Prostate gland (tissue), 2 donors: Measurements from ENCODE around the gene ARHGDIA. TPM values are rescaled to one million over a fixed set of nuclear protein-coding genes. Genes with fewer than 3 reads are reported as not detected.
A peak's percentile ranks its signal among the peaks of the same experiment; 100 is the strongest.

Source experiments
- DNase-seq: peaks from one replicate; pipeline ENCODE4 v3.0.0-alpha.2; 2019; ENCODE audit warnings: low spot score
- H3K27ac ChIP-seq, 2 donors: fragments of 200-600 bp; sonication (generic); 2 replicates each; pipeline ENCODE4 v1.5.1; 2017 to 2019
- H3K27me3 ChIP-seq: fragments of 200-600 bp; sonication (generic); replicated peaks from 2 replicates; pipeline ENCODE4 v1.5.1; 2019; ENCODE audit not compliant: insufficient read depth
- H3K36me3 ChIP-seq, 2 donors: fragments of 200-600 bp; sonication (generic); 1 replicate in 1 of 2; 2 replicates in 1 of 2; pipeline versions ENCODE4 v1.5.1 to v1.8.1; 2017 to 2019
- H3K4me1 ChIP-seq: fragments of 200-600 bp; sonication (generic); replicated peaks from 2 replicates; pipeline ENCODE4 v1.5.1; 2019
- H3K4me3 ChIP-seq, 2 donors: fragments of 200-600 bp; sonication (generic); 2 replicates each; pipeline ENCODE4 v1.5.1; 2017 to 2019
- H3K9me3 ChIP-seq: fragments of 200-600 bp; sonication (generic); 2 replicates; pipeline ENCODE4 v1.5.1; 2017
- CTCF ChIP-seq, 4 experiments: fragments of 200-600 bp in 2 of 4; fragments of 450-650 bp in 2 of 4; sonication (generic) in 2 of 4; IDR thresholded peaks; 1 replicate in 3 of 4; 2 replicates in 1 of 4; pipeline ENCODE4 v1.5.1; 2016 to 2019; ENCODE audit warnings: antibody characterized with exemption in 4 of 4, mild to moderate bottlenecking in 2 of 4, moderate library complexity in 2 of 4
- POLR2A ChIP-seq: fragments of 450-650 bp; IDR thresholded peaks from one replicate; pipeline ENCODE4 v1.6.1; 2016; ENCODE audit warnings: antibody characterized with exemption, mild to moderate bottlenecking
- POLR2AphosphoS5 ChIP-seq: sonication (generic); formaldehyde crosslinking; IDR thresholded peaks from one replicate; pipeline ENCODE4 v1.6.1; 2017; ENCODE audit warnings: antibody characterized with exemption
- WGBS: methylation state at CpG from one replicate; pipeline ENCODE4 v1.1.5; 2018; 5-methylcytosine and 5-hydroxymethylcytosine counted together
- intact Hi-C: fragments of 100-400 bp; cut with DNase I; formaldehyde crosslinking; loops from one replicate; pipeline ENCODE4 v1.14.2; 2022
- total RNA-seq, 2 donors: library from RNA; depleted of rRNA; stranded (reverse); fragments of >200 nt; gene quantifications; one replicate each; pipeline ENCODE4 v1.1.0, GENCODE V29; 2016

The ARHGDIA gene
- total RNA-seq, 2 donors from 2014 or later = 193 to 274 TPM

- TF ChIP-seq POLR2AphosphoS5 = no peak
- TF ChIP-seq CTCF (IDR thresholded peaks at IDR 0.05) = no peak
- no peak for TF ChIP-seq POLR2A
- WGBS = 80% methylated on average over 11 of the region's 11 CpGs
- peaks cover 12% of the 10 kb centered on the region for H3K4me1 ChIP-seq
These were observed 45.2 kb downstream of the ARHGDIA start for GRCh38 chr17:81825841-81826466.

GRCh38 chr17:81824595-81824994 is 46.5 kb downstream of the ARHGDIA start:
- intact Hi-C loops = no loop called here
- TF ChIP-seq CTCF (IDR thresholded peaks at IDR 0.05) (no peak), POLR2AphosphoS5 (no peak), POLR2A (no peak)
- 80% methylated on average over 11 of the region's 11 CpGs for WGBS
- Histone ChIP-seq H3K4me3 (no peak overlapping the region), H3K27ac (no peak overlapping the region), H3K27me3 (no peaks in the 10 kb centered on the region), H3K4me1 (peaks cover 12% of the 10 kb centered on the region), H3K36me3 (no peaks in the 10 kb centered on the region), H3K9me3 (no peaks in the 10 kb centered on the region)
- no peak for DNase-seq

More at GRCh38 chr17:81825841-81826466, 45.2 kb downstream of the ARHGDIA start:
- intact Hi-C loops = no loop called here
- H3K27me3 ChIP-seq = no peaks in the 10 kb centered on the region
- H3K36me3 ChIP-seq = no peaks in the 10 kb centered on the region
- H3K27ac ChIP-seq = no peak overlapping the region
- no peaks in the 10 kb centered on the region for H3K9me3 ChIP-seq
- H3K4me3 ChIP-seq = no peak overlapping the region
- DNase-seq = no peak

GRCh38 chr17:81823820-81824550 is 47.2 kb downstream of the ARHGDIA start:
- TF ChIP-seq POLR2A = no peak
- 92% methylated on average over 26 of the region's 33 CpGs for WGBS
- Histone ChIP-seq H3K27me3 (no peaks in the 10 kb centered on the region), H3K9me3 (no peaks in the 10 kb centered on the region), H3K4me3 (no peak overlapping the region), H3K36me3 (no peaks in the 10 kb centered on the region), H3K27ac (no peak overlapping the region), H3K4me1 (peaks cover 12% of the 10 kb centered on the region)
- intact Hi-C loops = no loop called here
- no peak for DNase-seq

GRCh38 chr17:81822996-81823819 is 47.9 kb downstream of the ARHGDIA start:
- Histone ChIP-seq H3K4me1 (peaks cover 12% of the 10 kb centered on the region), H3K4me3 (no peak overlapping the region), H3K9me3 (no peaks in the 10 kb centered on the region), H3K36me3 (no peaks in the 10 kb centered on the region), H3K27ac (peak overlapping the region; percentile 80 to 82), H3K27me3 (no peaks in the 10 kb centered on the region)
- intact Hi-C loops = no loop called here
- no peak for DNase-seq
- TF ChIP-seq POLR2AphosphoS5 = no peak
- TF ChIP-seq POLR2A = no peak
- no peak for TF ChIP-seq CTCF (IDR thresholded peaks at IDR 0.05)
- 90% methylated on average over 24 of the region's 30 CpGs for WGBS

GRCh38 chr17:81822312-81822637 is 48.9 kb downstream of the ARHGDIA start:
- no peak for TF ChIP-seq CTCF (IDR thresholded peaks at IDR 0.05)
- no peak for TF ChIP-seq POLR2AphosphoS5
- no peak for TF ChIP-seq POLR2A
- WGBS = 84% methylated on average over 8 of the region's 8 CpGs

More at GRCh38 chr17:81822312-81822637, 48.9 kb downstream of the ARHGDIA start:
- Histone ChIP-seq H3K27me3 (no peaks in the 10 kb centered on the region), H3K27ac (peak overlapping the region; percentile 80 to 82), H3K36me3 (no peaks in the 10 kb centered on the region), H3K4me3 (no peak overlapping the region), H3K4me1 (peaks cover 12% of the 10 kb centered on the region), H3K9me3 (no peaks in the 10 kb centered on the region)
- DNase-seq = no peak
- intact Hi-C loops = no loop called here
